Measurements from ENCODE around the gene SLC25A1.
A peak's percentile ranks its signal among the peaks of the same experiment; 100 is the strongest.

The SLC25A1 gene

DNA sequence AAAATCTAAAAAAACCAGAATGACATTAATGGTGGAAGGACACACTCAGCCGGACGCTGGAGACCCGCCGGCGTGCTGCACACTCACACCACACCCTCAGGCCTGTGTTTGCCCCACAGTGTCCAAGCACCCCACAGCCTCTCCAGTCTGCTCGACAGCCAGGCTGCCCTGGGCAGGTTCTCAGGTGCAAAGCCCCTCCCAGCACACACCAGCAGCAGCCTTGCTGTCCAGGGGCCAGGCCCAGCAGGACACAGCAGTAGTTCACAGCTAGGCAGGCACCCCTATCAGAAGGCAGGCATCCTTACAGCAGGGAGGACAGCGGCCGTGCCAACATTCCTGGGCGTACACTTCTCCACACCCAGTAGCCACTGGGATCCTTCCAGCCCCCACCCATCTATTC lies 1.7 kb upstream of the SLC25A1 start:
- no peak overlapping the region for H3K27ac Mint-ChIP-seq
- H3K4me3 Mint-ChIP-seq, result no peak overlapping the region
- H3K9me3 Mint-ChIP-seq, result no peaks in the 10 kb centered on the region
- no peaks in the 10 kb centered on the region for H3K27me3 Mint-ChIP-seq (ENCODE audit: low read depth)
- H3K4me1 Mint-ChIP-seq (ENCODE audit: low read depth), result peaks cover 17% of the 10 kb centered on the region
- H3K36me3 Mint-ChIP-seq (ENCODE audit: low read depth), result no peaks in the 10 kb centered on the region

DNA sequence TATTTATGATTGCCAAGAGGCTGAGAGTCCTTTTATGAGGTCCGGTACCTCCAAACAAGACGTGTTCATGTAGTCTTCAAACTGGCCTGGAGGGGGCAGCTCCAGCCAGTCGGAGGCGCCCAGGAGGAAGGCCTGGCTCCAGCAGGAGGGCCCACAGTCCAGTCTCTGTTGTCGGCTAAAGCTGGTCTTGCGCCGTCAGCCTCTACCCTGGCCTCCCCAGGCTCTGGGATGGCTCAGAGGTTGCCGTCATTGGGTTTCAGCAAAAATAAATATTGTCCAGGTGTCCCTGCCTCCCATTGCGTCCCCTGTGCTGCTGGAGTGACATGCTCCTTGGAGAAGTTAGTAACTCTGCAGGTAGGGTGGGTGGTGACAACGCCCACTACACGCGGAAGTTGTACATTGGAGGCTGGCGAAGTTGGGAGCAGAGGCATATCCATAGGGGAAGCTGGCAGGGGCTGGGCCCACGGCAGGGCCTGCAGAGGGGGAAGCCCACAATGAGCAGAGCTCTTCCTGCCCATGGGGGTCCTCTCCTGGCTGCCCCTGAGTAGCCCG lies 1.0 kb upstream of the SLC25A1 start:
- Mint-ChIP-seq H3K36me3 (ENCODE audit: low read depth) (no peaks in the 10 kb centered on the region), H3K4me1 (ENCODE audit: low read depth) (peaks cover 17% of the 10 kb centered on the region), H3K9me3 (no peaks in the 10 kb centered on the region), H3K27ac (peak overlapping the region; percentile 63), H3K27me3 (ENCODE audit: low read depth) (no peaks in the 10 kb centered on the region), H3K4me3 (peak overlapping the region; percentile 78)

DNA sequence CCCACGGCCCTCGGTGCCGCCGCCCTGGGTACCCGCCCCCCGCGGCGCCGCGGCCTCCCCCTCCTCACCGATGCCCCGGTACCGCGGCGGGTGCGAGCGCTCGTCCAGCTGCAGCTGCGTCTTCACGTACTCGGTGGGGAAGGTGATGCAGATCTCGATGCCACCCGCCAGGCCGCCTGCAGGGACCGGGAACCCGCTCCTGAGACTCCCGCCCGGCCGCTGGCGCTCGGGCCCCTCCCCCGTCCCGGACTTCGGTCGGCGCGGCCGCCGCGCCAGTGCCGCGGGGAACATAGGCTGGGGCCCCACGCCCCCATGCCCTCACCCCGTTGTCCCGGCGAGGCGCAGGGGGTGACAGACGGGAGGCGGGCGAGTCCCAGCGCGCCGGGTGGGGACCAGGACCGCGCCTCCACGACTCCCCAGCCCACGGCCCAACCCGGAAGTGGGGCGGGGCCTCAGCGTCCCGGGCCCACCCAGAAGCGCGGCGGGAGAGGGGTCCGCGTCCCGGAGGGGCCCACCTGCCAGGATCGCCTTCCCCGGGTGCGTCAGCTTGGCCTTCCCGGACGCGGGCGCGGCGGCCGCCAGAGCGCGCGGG lies 375 bp downstream of the SLC25A1 start:
- Mint-ChIP-seq H3K4me1 (ENCODE audit: low read depth) (peaks cover 24% of the 10 kb centered on the region), H3K27ac (no peak overlapping the region), H3K4me3 (no peak overlapping the region), H3K27me3 (ENCODE audit: low read depth) (no peaks in the 10 kb centered on the region), H3K9me3 (no peaks in the 10 kb centered on the region), H3K36me3 (ENCODE audit: low read depth) (no peaks in the 10 kb centered on the region)

DNA sequence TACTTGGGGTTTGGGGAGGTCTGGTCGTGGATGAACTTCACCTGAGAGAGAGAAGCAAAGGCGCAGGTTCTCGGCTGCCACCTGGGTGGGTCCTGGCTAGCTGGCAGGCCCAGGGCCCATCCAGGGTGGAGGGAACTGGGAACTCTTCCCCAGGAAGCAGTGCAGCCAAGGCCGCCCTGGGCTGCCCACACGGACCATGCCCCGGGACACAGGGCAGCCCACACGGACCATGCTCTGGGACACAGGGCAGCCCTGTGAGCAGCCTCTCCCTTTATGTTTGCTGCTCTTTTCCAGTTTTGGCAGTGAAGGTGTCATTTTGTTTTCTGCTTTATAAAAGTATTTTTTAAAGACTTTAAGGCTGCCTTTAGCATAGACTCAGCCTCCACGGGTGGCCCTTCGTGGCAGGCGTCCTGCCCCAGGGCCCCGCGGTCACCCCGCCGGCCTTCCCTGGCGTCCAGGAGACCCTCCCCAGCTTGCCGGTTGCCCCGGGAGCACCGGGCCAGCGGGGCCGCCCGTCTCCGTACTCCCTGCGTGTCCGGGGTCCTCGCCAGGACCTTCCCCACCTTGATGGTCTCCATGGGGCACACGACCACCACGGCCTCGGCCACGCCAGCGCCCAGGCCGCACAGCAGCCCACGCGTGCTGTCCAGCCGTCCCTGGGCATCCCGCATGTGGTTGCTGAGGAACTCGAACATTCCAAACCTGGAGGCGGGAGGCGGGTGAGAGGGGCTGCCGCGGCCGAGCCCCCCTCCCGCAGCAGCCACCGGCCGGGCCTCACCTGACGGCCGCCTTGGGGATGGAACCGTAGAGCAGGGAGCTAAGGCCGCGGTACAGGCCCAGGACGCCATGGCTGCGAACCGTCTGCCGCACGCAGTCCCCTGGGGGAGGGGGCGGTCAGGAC lies 1.1 kb downstream of the SLC25A1 start:
- no peaks in the 10 kb centered on the region for H3K36me3 Mint-ChIP-seq (ENCODE audit: low read depth)
- peaks cover 26% of the 10 kb centered on the region for H3K4me1 Mint-ChIP-seq (ENCODE audit: low read depth)
- H3K9me3 Mint-ChIP-seq, result no peaks in the 10 kb centered on the region
- H3K27ac Mint-ChIP-seq, result no peak overlapping the region
- H3K27me3 Mint-ChIP-seq (ENCODE audit: low read depth), result no peaks in the 10 kb centered on the region
- peak overlapping the region; percentile 72 for H3K4me3 Mint-ChIP-seq

DNA sequence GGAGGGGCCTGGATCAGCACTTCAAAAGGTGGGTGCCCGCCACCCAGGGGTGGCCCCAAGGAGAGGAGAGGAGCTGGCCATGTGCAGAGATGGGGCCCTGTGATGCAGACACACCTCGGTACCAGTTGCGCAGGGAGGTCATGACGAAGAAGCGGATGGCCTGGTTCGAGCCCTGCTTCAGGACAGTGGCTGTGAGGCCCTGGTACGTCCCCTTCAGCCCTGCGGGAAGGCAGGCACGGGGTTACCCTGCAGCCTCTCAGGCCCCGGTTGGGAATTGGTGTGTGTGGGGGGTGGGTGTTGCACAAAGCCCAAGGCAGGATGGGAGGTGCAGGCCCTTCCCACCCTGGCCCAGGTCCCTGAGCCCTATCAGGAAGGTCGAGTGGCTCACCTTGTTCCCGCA lies 1.8 kb downstream of the SLC25A1 start:
- H3K4me1 Mint-ChIP-seq (ENCODE audit: low read depth), result peaks cover 24% of the 10 kb centered on the region
- H3K9me3 Mint-ChIP-seq, result no peaks in the 10 kb centered on the region
- H3K27ac Mint-ChIP-seq, result no peak overlapping the region
- H3K36me3 Mint-ChIP-seq (ENCODE audit: low read depth), result no peaks in the 10 kb centered on the region
- H3K4me3 Mint-ChIP-seq, result peak overlapping the region; percentile 72
- no peaks in the 10 kb centered on the region for H3K27me3 Mint-ChIP-seq (ENCODE audit: low read depth)

DNA sequence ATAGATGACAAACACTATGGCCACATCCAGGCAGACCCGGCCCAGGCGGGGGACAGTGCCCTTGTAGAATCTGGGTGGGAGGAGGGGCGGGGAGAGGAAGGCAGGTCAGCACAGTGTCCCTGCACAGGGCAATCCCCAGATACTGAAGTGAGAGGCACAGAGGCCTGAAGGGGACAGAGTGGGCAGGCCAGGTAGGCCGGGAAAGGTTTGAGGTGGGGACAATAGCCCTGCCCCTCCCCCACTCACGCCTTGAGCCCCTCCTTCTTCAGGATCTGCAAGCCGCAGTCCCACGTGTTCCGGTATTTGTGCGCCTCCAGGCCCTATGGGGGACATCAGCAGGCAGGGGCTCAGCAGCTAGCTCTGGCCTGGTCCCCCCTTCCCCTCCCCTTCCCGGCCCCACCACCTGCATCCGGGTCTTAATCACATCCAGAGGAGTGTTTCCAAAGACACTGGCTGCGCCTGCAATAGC lies 2.3 kb downstream of the SLC25A1 start:
- peak overlapping the region; percentile 72 for H3K4me3 Mint-ChIP-seq
- no peak overlapping the region for H3K27ac Mint-ChIP-seq
- no peaks in the 10 kb centered on the region for H3K27me3 Mint-ChIP-seq (ENCODE audit: low read depth)
- peaks cover 21% of the 10 kb centered on the region for H3K4me1 Mint-ChIP-seq (ENCODE audit: low read depth)
- no peaks in the 10 kb centered on the region for H3K9me3 Mint-ChIP-seq
- no peaks in the 10 kb centered on the region for H3K36me3 Mint-ChIP-seq (ENCODE audit: low read depth)

DNA sequence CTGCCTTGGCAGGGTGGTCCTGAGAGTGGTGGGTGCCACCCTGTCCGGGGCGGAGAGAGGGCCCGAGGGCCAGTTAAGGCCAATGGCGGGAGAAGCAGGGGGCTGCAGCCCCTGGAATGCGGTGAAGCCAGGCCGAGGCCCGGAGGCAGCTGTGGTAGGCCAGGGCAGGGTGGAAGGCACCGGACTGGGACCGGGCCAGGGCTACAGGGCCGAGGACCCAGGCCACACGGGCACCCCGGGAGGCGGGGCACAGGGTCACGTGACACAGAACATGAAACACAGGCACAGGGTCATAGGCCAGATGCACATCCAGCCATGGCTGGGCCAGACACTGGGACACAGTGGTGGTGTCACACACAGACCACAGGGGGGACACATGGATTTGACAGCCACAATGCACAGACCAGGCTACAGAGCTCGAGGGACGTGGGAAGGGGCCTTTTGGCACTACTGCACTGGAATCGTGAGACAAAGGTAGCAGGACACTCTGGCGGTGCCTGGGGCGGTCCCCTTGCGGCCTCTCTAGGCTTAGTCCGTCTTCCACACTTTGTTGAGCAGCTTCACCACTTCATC lies 2.8 kb downstream of the SLC25A1 start:
- Mint-ChIP-seq H3K27me3 (ENCODE audit: low read depth) (peaks cover 2% of the 10 kb centered on the region), H3K36me3 (ENCODE audit: low read depth) (no peaks in the 10 kb centered on the region), H3K9me3 (no peaks in the 10 kb centered on the region), H3K4me1 (ENCODE audit: low read depth) (peaks cover 23% of the 10 kb centered on the region), H3K4me3 (peak overlapping the region; percentile 74), H3K27ac (no peak overlapping the region)

DNA sequence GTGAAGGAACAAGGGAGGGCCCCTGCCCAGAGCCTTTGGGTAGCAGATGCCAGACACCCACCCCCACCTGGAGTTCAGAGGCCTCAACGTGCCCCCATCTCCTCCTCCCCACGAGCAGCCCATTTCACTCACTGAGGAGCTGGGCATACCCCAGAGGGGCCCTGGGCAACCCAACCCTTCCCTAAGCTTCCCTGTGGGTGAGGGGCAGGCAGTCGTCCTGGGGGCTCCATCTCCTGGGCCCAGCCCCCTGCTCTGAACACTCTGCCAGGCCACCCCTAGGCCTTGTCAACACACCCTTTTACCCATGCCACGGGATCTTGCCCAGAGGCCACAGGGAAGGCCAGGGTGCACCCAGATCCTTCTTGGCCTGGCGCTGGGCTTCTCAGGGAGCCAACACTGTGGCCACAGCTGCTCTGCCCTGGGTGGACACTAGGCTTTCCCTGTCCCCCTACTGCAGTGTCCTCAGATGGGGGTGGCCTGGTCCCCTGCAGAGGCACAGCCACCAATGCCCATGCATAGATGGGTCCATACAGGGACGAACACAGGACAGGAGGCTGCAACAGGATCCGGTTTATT lies 3.4 kb downstream of the SLC25A1 start:
- peaks cover 8% of the 10 kb centered on the region for H3K27me3 Mint-ChIP-seq (ENCODE audit: low read depth)
- no peak overlapping the region for H3K4me3 Mint-ChIP-seq
- H3K9me3 Mint-ChIP-seq, result no peaks in the 10 kb centered on the region
- no peaks in the 10 kb centered on the region for H3K36me3 Mint-ChIP-seq (ENCODE audit: low read depth)
- H3K27ac Mint-ChIP-seq, result no peak overlapping the region
- peaks cover 28% of the 10 kb centered on the region for H3K4me1 Mint-ChIP-seq (ENCODE audit: low read depth)

DNA sequence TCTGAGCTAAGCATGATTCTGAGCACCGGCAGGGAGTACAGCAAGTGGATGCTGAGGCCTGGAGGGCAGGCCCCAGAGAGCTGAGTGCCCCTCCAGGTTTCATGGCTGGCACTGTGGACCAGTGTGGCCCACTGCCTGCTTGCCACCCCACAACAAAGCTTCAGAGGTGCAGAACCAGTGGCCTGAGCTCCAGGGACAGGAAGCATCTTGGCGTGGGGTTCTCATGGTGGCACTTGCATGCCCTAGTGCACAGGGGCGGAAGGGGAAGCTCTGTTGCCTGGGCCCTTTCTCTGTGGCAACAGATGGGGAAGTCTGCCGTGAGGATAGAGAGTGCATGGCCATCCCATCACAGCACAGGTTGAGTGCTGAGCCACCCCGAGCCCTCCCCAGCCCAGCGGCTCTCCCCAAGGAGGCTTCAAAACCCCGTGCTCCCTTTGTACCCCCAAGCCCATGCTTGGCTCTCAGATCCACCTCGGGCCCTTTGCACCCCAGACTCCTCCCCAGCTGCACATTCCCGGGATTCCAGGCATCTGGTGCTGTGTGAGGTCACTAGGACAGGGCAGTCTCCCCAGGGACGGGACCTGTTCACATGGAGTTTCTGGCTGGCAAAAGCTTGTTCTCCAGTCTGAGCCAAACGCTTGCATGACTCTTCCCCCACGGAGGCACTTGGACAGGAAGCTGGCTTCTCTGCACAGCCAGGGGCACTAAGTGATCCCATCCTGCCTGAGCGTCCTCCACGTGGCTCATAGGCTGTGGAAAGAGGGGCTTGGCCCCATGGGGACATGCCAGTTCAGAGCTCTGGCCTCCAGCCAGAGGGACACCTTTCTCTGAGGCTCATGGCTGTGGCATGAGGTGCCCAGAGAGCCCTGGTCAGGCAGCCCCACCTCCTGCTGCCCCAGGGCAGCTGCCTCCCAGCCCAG lies 4.2 kb downstream of the SLC25A1 start:
- Mint-ChIP-seq H3K36me3 (ENCODE audit: low read depth) (no peaks in the 10 kb centered on the region), H3K27ac (no peak overlapping the region), H3K4me1 (ENCODE audit: low read depth) (peaks cover 27% of the 10 kb centered on the region), H3K4me3 (peak overlapping the region; percentile 93), H3K27me3 (ENCODE audit: low read depth) (peaks cover 15% of the 10 kb centered on the region), H3K9me3 (no peaks in the 10 kb centered on the region)

DNA sequence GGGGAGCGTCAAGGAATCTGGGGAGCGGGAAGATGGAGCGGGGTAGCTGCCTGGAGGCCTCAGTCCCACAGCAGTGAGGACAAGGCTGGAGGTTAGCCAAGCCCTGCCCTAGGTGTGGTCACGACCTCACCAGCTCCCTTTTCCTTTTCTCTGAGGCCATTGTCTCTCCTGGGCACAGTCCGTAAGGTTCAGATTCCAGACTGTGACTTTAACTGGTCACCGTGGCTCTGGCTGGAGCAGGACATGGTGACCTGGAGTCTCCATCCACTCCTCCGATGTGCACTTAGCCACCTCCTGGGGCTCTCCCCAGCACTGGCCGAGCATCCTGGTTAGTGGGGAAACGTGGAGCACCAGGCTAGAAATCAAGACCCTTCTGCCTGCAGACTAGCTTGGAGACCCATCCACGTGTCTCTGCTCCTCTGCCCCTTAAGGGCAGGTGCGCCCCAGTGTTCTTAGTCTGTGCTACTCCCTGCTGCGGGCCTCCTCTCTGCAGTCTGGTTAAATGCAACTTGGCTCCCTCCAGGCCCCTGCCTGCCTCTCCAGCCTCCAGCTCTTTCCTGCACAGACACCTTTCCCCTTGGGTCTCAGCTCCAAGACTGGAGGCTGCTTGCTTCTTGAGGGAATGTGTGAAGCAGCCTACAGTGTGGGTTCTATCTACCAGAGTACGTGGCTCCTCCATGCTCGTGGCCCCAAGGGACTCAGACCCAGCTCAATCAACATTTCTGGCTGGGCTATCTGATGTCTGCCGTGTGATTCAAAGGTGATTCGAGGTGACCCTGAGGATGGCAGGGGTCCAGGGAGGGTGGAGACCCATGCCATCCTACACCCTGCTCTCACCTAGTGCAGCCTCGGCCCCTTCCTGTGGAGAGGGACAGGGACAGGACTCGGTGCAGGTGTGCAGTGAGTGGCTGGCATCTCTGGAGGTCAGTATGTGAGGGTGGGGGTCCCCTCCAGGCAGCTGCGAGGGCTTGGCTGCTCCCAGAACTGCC lies 5.2 kb downstream of the SLC25A1 start:
- Mint-ChIP-seq H3K9me3 (no peaks in the 10 kb centered on the region), H3K4me1 (ENCODE audit: low read depth) (peaks cover 27% of the 10 kb centered on the region), H3K36me3 (ENCODE audit: low read depth) (no peaks in the 10 kb centered on the region), H3K27me3 (ENCODE audit: low read depth) (peaks cover 25% of the 10 kb centered on the region), H3K27ac (peak overlapping the region; percentile 36), H3K4me3 (peak overlapping the region; percentile 93)

DNA sequence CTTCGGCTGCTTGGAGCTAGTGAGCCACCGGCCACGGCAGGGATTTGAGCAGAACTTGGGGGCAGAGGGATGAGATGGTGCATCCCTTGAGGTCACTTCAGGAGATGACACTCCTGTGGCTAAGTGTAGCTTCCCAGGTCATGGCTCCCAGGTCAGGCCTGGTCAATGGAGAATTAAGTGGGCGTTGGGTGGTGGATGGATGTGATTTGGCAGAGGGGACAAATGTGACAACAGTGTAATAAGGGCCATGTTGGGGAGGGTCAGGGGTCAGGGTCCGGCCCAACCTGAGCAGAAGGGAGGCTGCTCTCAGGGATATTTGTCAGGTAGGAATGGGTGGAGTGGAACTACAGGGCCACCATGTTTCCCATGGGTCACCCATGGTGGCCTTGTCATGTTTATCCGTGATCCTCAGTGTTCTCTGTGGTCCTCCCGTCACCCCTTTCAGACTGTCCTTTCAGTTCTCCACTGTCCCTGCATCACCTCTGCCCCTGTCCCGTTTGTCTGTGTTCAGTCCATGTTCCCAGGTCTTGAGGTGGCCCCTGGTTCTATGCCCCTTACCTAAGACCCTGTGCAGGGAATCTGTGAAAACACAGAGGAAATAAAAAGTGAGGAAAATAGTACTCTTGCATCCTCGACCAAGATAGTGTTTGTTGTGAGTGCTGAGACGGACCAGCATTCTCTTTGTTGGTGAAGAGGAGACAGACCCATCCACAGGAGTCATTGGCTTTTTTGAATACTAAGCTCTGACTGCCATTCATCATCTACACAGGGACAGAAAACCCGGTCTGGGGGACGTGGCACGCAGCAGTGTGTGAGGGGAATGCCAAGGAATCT lies 6.1 kb downstream of the SLC25A1 start:
- no peaks in the 10 kb centered on the region for H3K9me3 Mint-ChIP-seq
- peak overlapping the region; percentile 93 for H3K4me3 Mint-ChIP-seq
- no peaks in the 10 kb centered on the region for H3K36me3 Mint-ChIP-seq (ENCODE audit: low read depth)
- H3K4me1 Mint-ChIP-seq (ENCODE audit: low read depth), result peaks cover 27% of the 10 kb centered on the region
- H3K27me3 Mint-ChIP-seq (ENCODE audit: low read depth), result peaks cover 32% of the 10 kb centered on the region
- peak overlapping the region; percentile 85 for H3K27ac Mint-ChIP-seq

DNA sequence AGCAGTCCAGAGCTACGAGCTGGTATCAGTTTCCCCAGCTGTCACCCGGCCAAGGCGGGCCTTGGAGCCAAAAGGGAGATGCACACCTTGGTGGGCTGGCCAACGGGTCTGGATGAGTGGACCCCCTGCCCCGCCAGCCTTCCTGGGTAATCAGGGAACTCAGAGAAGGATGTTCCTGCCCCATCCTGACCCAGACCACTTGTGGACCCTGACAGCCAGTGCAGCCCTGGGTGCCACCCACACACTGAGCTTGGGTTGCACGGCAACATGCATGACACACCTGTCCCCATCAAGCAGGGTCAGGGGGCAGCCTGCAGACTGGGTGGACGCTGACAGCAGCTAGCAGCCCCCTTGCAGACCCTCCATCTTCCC lies 8.6 kb downstream of the SLC25A1 start:
- peaks cover 39% of the 10 kb centered on the region for H3K27me3 Mint-ChIP-seq (ENCODE audit: low read depth)
- H3K4me3 Mint-ChIP-seq, result peak overlapping the region; percentile 93
- H3K4me1 Mint-ChIP-seq (ENCODE audit: low read depth), result peaks cover 25% of the 10 kb centered on the region
- no peak overlapping the region for H3K27ac Mint-ChIP-seq
- H3K36me3 Mint-ChIP-seq (ENCODE audit: low read depth), result no peaks in the 10 kb centered on the region
- H3K9me3 Mint-ChIP-seq, result no peaks in the 10 kb centered on the region

Data from T-helper 1 cell treated with Interleukin-12 subunit alpha and Interleukin-12 subunit beta and Interleukin-4 antibody, amounts not matched to agents 30 μg/mL and 1 μg/mL, for 36 hours (primary cell).